Loucy (cell line): ENCODE results near the gene C3orf20.

Experiments
- H2AFZ ChIP-seq: fragments of 200-600 bp; sonication (generic); 2 replicates; pipeline ENCODE4 v1.6.0; 2016; ENCODE audit warnings: antibody characterized with exemption, mild to moderate bottlenecking, low read length, moderate library complexity
- H3F3A ChIP-seq: fragments of 200-600 bp; 2 replicates; pipeline ENCODE4 v1.6.0; 2016; ENCODE audit warnings: antibody characterized with exemption, low read depth, mild to moderate bottlenecking
- H3K27me3 ChIP-seq: fragments of 200-600 bp; sonication (generic); 2 replicates; pipeline ENCODE4 v1.6.1; 2014; ENCODE audit warnings: low read length, mild to moderate bottlenecking; ENCODE audit not compliant: insufficient read depth, poor library complexity, severe bottlenecking
- H3K36me3 ChIP-seq: fragments of 200-600 bp; sonication (generic); 2 replicates; pipeline ENCODE4 v1.6.1; 2016; ENCODE audit warnings: low read length; ENCODE audit not compliant: insufficient read depth
- H3K4me1 ChIP-seq: fragments of 200-600 bp; sonication (generic); 2 replicates; pipeline ENCODE4 v1.5.1; 2014; ENCODE audit warnings: low read length, mild to moderate bottlenecking; ENCODE audit not compliant: insufficient read depth, poor library complexity, severe bottlenecking
- H3K4me2 ChIP-seq: fragments of 200-600 bp; sonication (generic); 2 replicates; pipeline ENCODE4 v1.6.0; 2014; ENCODE audit warnings: antibody characterized with exemption, low read length, low read depth, mild to moderate bottlenecking; ENCODE audit not compliant: poor library complexity, severe bottlenecking
- H3K4me3 ChIP-seq: fragments of 200-600 bp; sonication (generic); 2 replicates; pipeline ENCODE4 v1.5.1; 2014; ENCODE audit warnings: low read length, mild to moderate bottlenecking, mixed read lengths; ENCODE audit not compliant: poor library complexity, severe bottlenecking
- H3K79me2 ChIP-seq: fragments of 200-600 bp; sonication (generic); 2 replicates; pipeline ENCODE4 v1.6.1; 2014; ENCODE audit warnings: low read length; ENCODE audit not compliant: insufficient read depth
- H3K9ac ChIP-seq: fragments of 200-600 bp; sonication (generic); 2 replicates; pipeline ENCODE4 v1.6.0; 2014; ENCODE audit warnings: mild to moderate bottlenecking, low read depth, low read length, moderate library complexity; ENCODE audit not compliant: poor library complexity, severe bottlenecking
- H3K9me2 ChIP-seq: fragments of 200-600 bp; sonication (generic); replicated peaks from 2 replicates; pipeline ENCODE4 v1.6.1; 2016; ENCODE audit warnings: low read depth, low read length, mixed read lengths
- H3K9me3 ChIP-seq: fragments of 200-600 bp; sonication (generic); 2 replicates; pipeline ENCODE4 v1.6.1; 2014; ENCODE audit warnings: mild to moderate bottlenecking, antibody characterized with exemption, low read length, low read depth; ENCODE audit not compliant: insufficient read depth
- H4K20me1 ChIP-seq: fragments of 200-600 bp; sonication (generic); 2 replicates; pipeline ENCODE4 v1.6.0; 2014; ENCODE audit warnings: antibody characterized with exemption, low read length, mild to moderate bottlenecking; ENCODE audit not compliant: insufficient read depth, poor library complexity, severe bottlenecking
- EZH2phosphoT487 ChIP-seq: fragments of 200-600 bp; IDR thresholded peaks from 2 replicates; pipeline ENCODE4 v1.6.1; 2018; ENCODE audit warnings: antibody characterized with exemption, mild to moderate bottlenecking, moderate library complexity, borderline replicate concordance
- TF ChIP-seq, protein P1 (sequence below): fragments of 200-600 bp; sonication (generic); conservative IDR thresholded peaks from 2 replicates; pipeline ENCODE4 v1.5.1; 2014; ENCODE audit warnings: mild to moderate bottlenecking, antibody characterized with exemption, low read length

C3orf20 gene

DNA sequence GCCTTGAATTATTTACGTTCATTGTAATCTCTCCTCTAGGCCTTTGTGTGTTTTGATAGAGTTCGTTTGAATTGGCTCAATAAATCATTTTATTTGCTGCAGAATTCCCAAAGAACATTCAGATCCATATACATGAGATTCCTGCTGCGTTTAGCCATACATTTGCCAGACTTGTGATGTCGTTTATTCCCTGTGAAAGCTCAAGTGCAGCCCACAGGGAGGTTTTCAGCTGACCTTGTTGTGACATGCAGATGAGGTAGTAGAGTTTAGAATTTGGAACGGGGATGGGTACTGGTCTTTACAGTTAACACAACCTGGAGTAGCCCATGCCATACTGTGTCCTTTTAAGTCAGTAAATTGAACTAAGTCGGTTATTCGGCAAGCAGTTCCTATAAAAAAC, at the start of gene C3orf20:
TSS of gene C3orf20 (plus strand) at position 301 of the 400 bp plus-strand sequence. CDS start 7,573 bp downstream, outside the sequence.
- Histone ChIP-seq H3K4me3 (no peak within 1 kb of the TSS), H3K9ac (no peak within 1 kb of the TSS), H3K27me3 (no peaks in the 10 kb centered on the region), H3K79me2 (no peaks in the 10 kb centered on the region), H2AFZ (no peak within 1 kb of the TSS), H4K20me1 (no peaks in the 10 kb centered on the region), H3K9me3 (no peaks in the 10 kb centered on the region), H3F3A (no peaks in the 10 kb centered on the region), H3K9me2 (no peaks in the 10 kb centered on the region), H3K4me1 (no peaks in the 10 kb centered on the region), H3K36me3 (peaks cover 32% of the 10 kb centered on the region), H3K4me2 (no peak within 1 kb of the TSS)
- TF ChIP-seq, protein P1, sequence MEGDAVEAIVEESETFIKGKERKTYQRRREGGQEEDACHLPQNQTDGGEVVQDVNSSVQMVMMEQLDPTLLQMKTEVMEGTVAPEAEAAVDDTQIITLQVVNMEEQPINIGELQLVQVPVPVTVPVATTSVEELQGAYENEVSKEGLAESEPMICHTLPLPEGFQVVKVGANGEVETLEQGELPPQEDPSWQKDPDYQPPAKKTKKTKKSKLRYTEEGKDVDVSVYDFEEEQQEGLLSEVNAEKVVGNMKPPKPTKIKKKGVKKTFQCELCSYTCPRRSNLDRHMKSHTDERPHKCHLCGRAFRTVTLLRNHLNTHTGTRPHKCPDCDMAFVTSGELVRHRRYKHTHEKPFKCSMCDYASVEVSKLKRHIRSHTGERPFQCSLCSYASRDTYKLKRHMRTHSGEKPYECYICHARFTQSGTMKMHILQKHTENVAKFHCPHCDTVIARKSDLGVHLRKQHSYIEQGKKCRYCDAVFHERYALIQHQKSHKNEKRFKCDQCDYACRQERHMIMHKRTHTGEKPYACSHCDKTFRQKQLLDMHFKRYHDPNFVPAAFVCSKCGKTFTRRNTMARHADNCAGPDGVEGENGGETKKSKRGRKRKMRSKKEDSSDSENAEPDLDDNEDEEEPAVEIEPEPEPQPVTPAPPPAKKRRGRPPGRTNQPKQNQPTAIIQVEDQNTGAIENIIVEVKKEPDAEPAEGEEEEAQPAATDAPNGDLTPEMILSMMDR = no peak
- TF ChIP-seq EZH2phosphoT487 = no peak

DNA sequence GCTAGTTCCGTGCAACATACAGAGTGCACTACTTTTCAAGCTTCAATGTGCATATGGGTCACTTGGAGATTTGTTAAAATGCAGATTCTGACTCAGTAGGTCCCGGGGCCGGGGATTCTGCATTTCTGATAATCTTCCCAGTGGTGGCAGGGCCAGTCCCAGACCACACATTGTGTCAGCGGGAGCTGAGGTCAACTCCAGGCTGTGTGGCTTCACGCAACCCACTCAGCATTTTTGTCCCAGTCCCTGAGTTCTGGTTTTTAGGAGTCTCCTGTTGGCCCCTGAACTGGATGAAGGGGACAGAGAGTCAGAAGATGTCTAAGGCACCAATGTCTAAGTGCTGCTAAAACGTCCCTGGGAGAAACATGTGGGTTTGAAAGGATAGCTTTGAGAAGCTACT, 49.5 kb upstream of the C3orf20 start:
- no peaks in the 10 kb centered on the region for H3K79me2 ChIP-seq
- no peaks in the 10 kb centered on the region for H3K27me3 ChIP-seq
- no peak overlapping the region for H3K4me2 ChIP-seq
- H3K36me3 ChIP-seq = no peaks in the 10 kb centered on the region
- no peak overlapping the region for H3K4me3 ChIP-seq
- no peaks in the 10 kb centered on the region for H3K9me2 ChIP-seq
- no peak for TF ChIP-seq EZH2phosphoT487
- TF ChIP-seq, protein P1 = no peak
- H2AFZ ChIP-seq = no peak overlapping the region
- no peaks in the 10 kb centered on the region for H3K9me3 ChIP-seq
- no peaks in the 10 kb centered on the region for H3K4me1 ChIP-seq
- no peaks in the 10 kb centered on the region for H4K20me1 ChIP-seq
- H3K9ac ChIP-seq = no peak overlapping the region
- no peaks in the 10 kb centered on the region for H3F3A ChIP-seq

DNA sequence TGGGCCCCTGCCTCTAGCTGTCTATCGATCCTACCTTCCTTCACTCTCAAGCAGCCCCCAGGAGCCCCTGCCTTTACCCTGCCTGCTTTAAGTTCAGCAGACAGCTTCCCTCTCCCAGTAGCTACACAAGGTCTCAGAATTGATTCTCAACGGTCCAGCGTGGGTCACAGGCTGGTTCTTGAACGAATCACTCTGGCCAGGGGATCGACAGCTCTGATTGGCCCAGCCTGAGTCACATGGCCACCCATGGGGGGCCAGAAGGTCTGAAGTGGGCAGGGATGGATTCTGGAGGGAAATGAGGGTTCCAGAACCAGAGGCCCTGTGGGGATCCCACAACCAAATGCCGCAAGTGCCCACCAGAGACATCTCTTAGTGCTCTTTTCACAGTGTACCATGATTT, 47.1 kb upstream of the C3orf20 start:
- no peak overlapping the region for H3K4me2 ChIP-seq
- H3K9ac ChIP-seq = no peak overlapping the region
- no peak overlapping the region for H3K4me3 ChIP-seq
- no peaks in the 10 kb centered on the region for H3F3A ChIP-seq
- H4K20me1 ChIP-seq = no peaks in the 10 kb centered on the region
- no peaks in the 10 kb centered on the region for H3K9me3 ChIP-seq
- H3K9me2 ChIP-seq = no peaks in the 10 kb centered on the region
- H3K27me3 ChIP-seq = no peaks in the 10 kb centered on the region
- H3K4me1 ChIP-seq = no peaks in the 10 kb centered on the region
- H3K36me3 ChIP-seq = no peaks in the 10 kb centered on the region
- H2AFZ ChIP-seq = no peak overlapping the region
- no peaks in the 10 kb centered on the region for H3K79me2 ChIP-seq
- no peak for TF ChIP-seq EZH2phosphoT487
- TF ChIP-seq, protein P1 = no peak
